Measurements from ENCODE around the gene LDB3.

DNA sequence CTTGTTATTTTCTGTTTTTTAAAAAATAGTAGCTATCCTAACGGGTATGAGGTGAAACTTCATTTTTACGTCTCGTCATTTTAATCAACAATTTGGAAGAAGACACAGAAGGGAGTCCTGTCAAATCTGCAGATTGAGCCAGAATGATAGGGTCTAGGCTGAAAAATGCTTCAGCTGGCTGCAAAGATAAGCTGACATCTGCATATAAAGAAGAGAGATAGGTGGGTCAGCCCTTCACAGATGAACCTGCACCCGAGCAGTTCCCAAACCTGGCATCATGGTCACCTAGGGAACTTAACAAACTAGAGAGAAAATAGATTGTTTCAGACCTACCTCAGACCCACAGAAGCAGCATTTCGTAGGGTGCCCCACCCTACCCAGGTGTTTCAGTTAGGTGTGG lies 52.9 kb downstream of the LDB3 start:
- no peak for TF ChIP-seq POLR2AphosphoS5 (IDR thresholded peaks at IDR 0.05; ENCODE audit: insufficient read depth in 1 of 2, low read depth in 1 of 2)
- TF ChIP-seq, protein P1, sequence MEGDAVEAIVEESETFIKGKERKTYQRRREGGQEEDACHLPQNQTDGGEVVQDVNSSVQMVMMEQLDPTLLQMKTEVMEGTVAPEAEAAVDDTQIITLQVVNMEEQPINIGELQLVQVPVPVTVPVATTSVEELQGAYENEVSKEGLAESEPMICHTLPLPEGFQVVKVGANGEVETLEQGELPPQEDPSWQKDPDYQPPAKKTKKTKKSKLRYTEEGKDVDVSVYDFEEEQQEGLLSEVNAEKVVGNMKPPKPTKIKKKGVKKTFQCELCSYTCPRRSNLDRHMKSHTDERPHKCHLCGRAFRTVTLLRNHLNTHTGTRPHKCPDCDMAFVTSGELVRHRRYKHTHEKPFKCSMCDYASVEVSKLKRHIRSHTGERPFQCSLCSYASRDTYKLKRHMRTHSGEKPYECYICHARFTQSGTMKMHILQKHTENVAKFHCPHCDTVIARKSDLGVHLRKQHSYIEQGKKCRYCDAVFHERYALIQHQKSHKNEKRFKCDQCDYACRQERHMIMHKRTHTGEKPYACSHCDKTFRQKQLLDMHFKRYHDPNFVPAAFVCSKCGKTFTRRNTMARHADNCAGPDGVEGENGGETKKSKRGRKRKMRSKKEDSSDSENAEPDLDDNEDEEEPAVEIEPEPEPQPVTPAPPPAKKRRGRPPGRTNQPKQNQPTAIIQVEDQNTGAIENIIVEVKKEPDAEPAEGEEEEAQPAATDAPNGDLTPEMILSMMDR (IDR thresholded peaks at IDR 0.05), result no peak
